Endothelial cell of umbilical vein (primary cell): ENCODE data around the gene CACNB1. TPM values are rescaled to one million over a fixed set of nuclear protein-coding genes. Genes with fewer than 3 reads are reported as not detected.
A peak's percentile ranks its signal among the peaks of the same experiment; 100 is the strongest.

ENCODE experiments used
- BruUV-seq: library from RNA; stranded (reverse); fragments of 400-500 nt; replicated peaks from 2 replicates; lab custom pipeline; 2021; lab: Mats Ljungman, UMichigan
- CTCF ChIA-PET: fragments of 300-600, 350-600 bp; sonication (Branson Sonifier 250); formaldehyde crosslinking; loops from one replicate; lab custom pipeline; 2021; ENCODE audit warnings: antibody characterized with exemption, inconsistent platforms; lab: Charles Lee
- POLR2A ChIA-PET: fragments of 300-600, 350-600 bp; sonication (Branson Sonifier 250); formaldehyde crosslinking; loops from one replicate; lab custom pipeline; 2021; ENCODE audit warnings: antibody characterized with exemption, inconsistent platforms; lab: Charles Lee
- DNase-seq: peaks from one replicate; pipeline ENCODE4 v3.0.0-alpha.2; 2011; ENCODE audit warnings: low read depth, low spot score
- FAIRE-seq: peaks from 2 replicates; lab custom pipeline; 2011; peaks lifted over from hg19 to GRCh38; lab: Jason Lieb, UNC
- H2AFZ ChIP-seq: 2 replicates; pipeline ENCODE4 v1.6.0; 2012; ENCODE audit warnings: low read depth, low read length, control low read depth, inconsistent platforms
- H3K27ac ChIP-seq: 2 replicates; pipeline ENCODE4 v1.5.1; 2011; ENCODE audit warnings: low read depth, mild to moderate bottlenecking, control low read depth, low read length, moderate library complexity; ENCODE audit not compliant: insufficient read depth
- H3K27me3 ChIP-seq, 2 experiments: 2 replicates each; pipeline versions ENCODE4 v1.6.0 to v1.6.1; 2011; ENCODE audit warnings: low read length in 2 of 2, mixed read lengths in 1 of 2; ENCODE audit not compliant: control insufficient read depth in 2 of 2, insufficient read depth in 2 of 2
- H3K36me3 ChIP-seq, 2 experiments: 2 replicates in 1 of 2; 3 replicates in 1 of 2; pipeline ENCODE4 v1.5.1; 2011; ENCODE audit warnings: low read length in 2 of 2, mild to moderate bottlenecking in 1 of 2, moderate library complexity in 1 of 2; ENCODE audit not compliant: control insufficient read depth in 2 of 2, insufficient read depth in 2 of 2; ENCODE audit errors: extremely low read depth in 1 of 2
- H3K4me1 ChIP-seq: 3 replicates; pipeline ENCODE4 v1.5.1; 2011; ENCODE audit warnings: mild to moderate bottlenecking, low read length; ENCODE audit not compliant: control insufficient read depth, insufficient read depth; ENCODE audit errors: extremely low read depth
- H3K4me2 ChIP-seq: 2 replicates; pipeline ENCODE4 v1.6.1; 2011; ENCODE audit warnings: low read length, control low read depth, mixed read lengths; ENCODE audit not compliant: insufficient read depth
- H3K4me3 ChIP-seq, 3 experiments: fragments of 200-600 bp in 1 of 3; sonication (generic), shearing (Covaris generic) in 1 of 3; replicated peaks in 1 of 3; 2 replicates each; pipeline ENCODE4 v1.5.1; 2011 to 2016; ENCODE audit warnings: control low read depth in 3 of 3, low read length in 3 of 3, mild to moderate bottlenecking in 2 of 3, inconsistent platforms in 1 of 3, low read depth in 1 of 3, moderate library complexity in 1 of 3; ENCODE audit not compliant: insufficient read depth in 1 of 3
- H3K79me2 ChIP-seq: 2 replicates; pipeline ENCODE4 v1.6.0; 2012; ENCODE audit warnings: low read length, inconsistent platforms; ENCODE audit not compliant: control insufficient read depth, insufficient read depth
- H3K9ac ChIP-seq: replicated peaks from 2 replicates; pipeline ENCODE3; 2011; ENCODE audit warnings: low read length, control low read depth; ENCODE audit not compliant: insufficient read depth; ENCODE audit errors: extremely low read depth
- H3K9me1 ChIP-seq: replicated peaks from 3 replicates; pipeline ENCODE4 v1.6.0; 2011; ENCODE audit warnings: mild to moderate bottlenecking, low read length; ENCODE audit not compliant: control insufficient read depth, insufficient read depth; ENCODE audit errors: extremely low read depth
- H3K9me3 ChIP-seq: replicated peaks from 2 replicates; pipeline ENCODE4 v1.5.1; 2012; ENCODE audit warnings: low read length, inconsistent platforms; ENCODE audit not compliant: control insufficient read depth, insufficient read depth
- H4K20me1 ChIP-seq: replicated peaks from 2 replicates; pipeline ENCODE3; 2011; ENCODE audit warnings: mild to moderate bottlenecking, low read length; ENCODE audit not compliant: control insufficient read depth, insufficient read depth; ENCODE audit errors: extremely low read depth
- CTCF ChIP-seq, 2 donors: IDR thresholded peaks; 1 replicate in 1 of 2; 2 replicates in 1 of 2; pipeline ENCODE4 v1.5.1; 2011; ENCODE audit warnings: low read length in 2 of 2, mild to moderate bottlenecking in 2 of 2, moderate library complexity in 2 of 2, control low read depth in 1 of 2, inconsistent platforms in 1 of 2, low read depth in 1 of 2; ENCODE audit not compliant: insufficient read depth in 1 of 2; ENCODE audit errors: extremely low read depth in 1 of 2
- POLR2A ChIP-seq: IDR thresholded peaks from 2 replicates; pipeline ENCODE4 v1.6.1; 2012; ENCODE audit warnings: low read depth, mild to moderate bottlenecking, control low read depth, low read length
- dilution Hi-C: fragments of 300-500 bp; cut with MboI; formaldehyde crosslinking; loops from one replicate; pipeline ENCODE4 v1.15.0; 2019; ENCODE audit warnings: low sequenced_read_pairs; ENCODE audit not compliant: extremely low pct_ligation_motif_present
- intact Hi-C: fragments of 100-400 bp; cut with micrococcal nuclease; formaldehyde crosslinking; loops from one replicate; pipeline ENCODE4 v1.10.0; 2022
- polyA plus RNA-seq, 4 experiments: library from polyadenylated mRNA; depleted of rRNA in 3 of 4; stranded (reverse) in 3 of 4; unstranded in 1 of 4; fragments of >200 nt; gene quantifications; 2 replicates each; pipeline versions ENCODE4 v1.2.1 to v1.2.3, GENCODE V29; 2011 to 2012; ENCODE audit warnings: missing spikeins in 1 of 4
- total RNA-seq: library from RNA; stranded (reverse); gene quantifications from 2 replicates; pipeline ENCODE4 v1.2.3, GENCODE V29; 2021

CACNB1 gene
- total and polyA plus RNA-seq, 2 donors (not counting 3 experiments of a cell fraction or from before 2014, with no cell fraction given), result 4.7 to 12.3 TPM

GRCh38 chr17:39153599-39154051, 43.8 kb downstream of the CACNB1 start:
- CTCF ChIA-PET, result interaction anchor here (0.7 to 14.1 kb wide), 46 partner anchors 8 to 476 kb away, joined by 3 to 550 read pairs (median 5); partner anchors contain the start of genes ARL5C, CACNB1, FBXO47 and LASP1
- H3K9me3 ChIP-seq, result no peaks in the 10 kb centered on the region
- H2AFZ ChIP-seq, result peak overlapping the region; percentile 81
- POLR2A ChIA-PET, result interaction anchor here (0.5 to 2.0 kb wide), 7 partner anchors 9 to 284 kb away, joined by 3 to 7 read pairs (median 4); partner anchors contain the start of genes LASP1 and RPL19
- H3K9me1 ChIP-seq, result no peaks in the 10 kb centered on the region
- no peaks in the 10 kb centered on the region for H3K79me2 ChIP-seq
- DNase-seq, result peak; percentile 93
- no peaks in the 10 kb centered on the region for H3K36me3 ChIP-seq
- peak overlapping the region; percentile 30 for H3K9ac ChIP-seq
- no TSS peak for BruUV-seq
- peak overlapping the region; percentile 90 for H3K4me2 ChIP-seq
- H3K4me3 ChIP-seq, result peak overlapping the region; percentile 35 to 82 (median 68)
- intact Hi-C loops, result loop anchor here (1.0 to 5.0 kb wide), 11 partner anchors 11 to 476 kb away; partner anchors contain the start of genes FBXO47, PSMB3, RPL19 and RPL23
- no peak for FAIRE-seq
- H3K27ac ChIP-seq, result peak overlapping the region; percentile 0
- peaks cover 19 to 27% of the 10 kb centered on the region in 2 experiments for H3K27me3 ChIP-seq
- TF ChIP-seq CTCF (IDR thresholded peaks at IDR 0.05; ENCODE audit: extremely low read depth in 1 of 2, insufficient read depth in 1 of 2, low read depth in 1 of 2, low read length in 2 of 2), result peak in 1 of 2 donors; percentile 4
- no peak for TF ChIP-seq POLR2A
- dilution Hi-C loops, result no loop called here
- peaks cover 8% of the 10 kb centered on the region for H3K4me1 ChIP-seq
- no peaks in the 10 kb centered on the region for H4K20me1 ChIP-seq
